Activated T-helper 1 cell treated with Interleukin-2 at 50 U/mL for 16 hours (primary cell): ENCODE measurements around the gene GPBP1L1.
"Not testable (repeated sequence)": the region's sequence is repeated elsewhere in the genome, so short reads cannot be mapped to it uniquely, and the experiment has no call there.

Experiments used
- DNase-seq: peaks from one replicate; pipeline ENCODE4 v3.0.0-alpha.2; 2020; ENCODE audit warnings: low read depth

Gene GPBP1L1

DNA sequence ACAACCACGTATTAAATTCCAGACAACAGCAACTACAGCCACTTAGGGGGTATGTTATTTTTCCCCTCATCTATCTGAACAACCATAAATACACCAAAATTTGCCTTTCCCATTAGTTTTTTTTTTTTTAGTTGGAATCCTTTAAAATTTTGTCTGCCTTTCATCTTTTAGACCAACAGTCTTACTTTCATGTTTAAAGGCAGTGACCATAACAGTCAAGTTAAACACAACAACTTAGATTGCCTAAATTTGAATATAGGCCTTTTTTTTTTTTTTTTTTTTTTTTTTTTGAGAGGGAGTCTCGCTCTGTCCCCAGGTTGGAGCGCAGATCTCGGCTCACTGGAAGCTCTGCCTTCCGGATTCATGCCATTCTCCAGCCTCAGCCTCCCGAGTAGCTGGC, 3.4 kb downstream of the GPBP1L1 start:
- no peak for DNase-seq

DNA sequence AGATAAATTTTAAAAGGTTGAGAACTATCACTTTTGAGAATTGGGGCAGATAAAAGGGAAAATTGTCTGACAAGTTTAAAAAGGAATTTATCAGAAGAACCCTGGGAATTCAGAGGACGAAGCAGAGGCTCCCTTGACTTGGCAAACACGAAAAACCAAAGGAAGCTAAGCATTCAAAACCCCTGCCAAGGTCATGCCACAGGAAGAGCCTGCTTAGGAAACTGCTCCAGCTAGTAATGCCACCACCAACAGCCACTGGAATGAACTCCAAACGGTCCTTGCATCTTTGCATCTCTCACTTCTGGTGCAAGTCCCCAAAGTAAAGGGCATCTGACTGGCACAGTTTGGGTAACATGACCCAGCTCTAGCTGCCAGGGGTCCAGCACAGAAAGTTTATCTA, 7.2 kb downstream of the GPBP1L1 start:
- DNase-seq, result no peak

DNA sequence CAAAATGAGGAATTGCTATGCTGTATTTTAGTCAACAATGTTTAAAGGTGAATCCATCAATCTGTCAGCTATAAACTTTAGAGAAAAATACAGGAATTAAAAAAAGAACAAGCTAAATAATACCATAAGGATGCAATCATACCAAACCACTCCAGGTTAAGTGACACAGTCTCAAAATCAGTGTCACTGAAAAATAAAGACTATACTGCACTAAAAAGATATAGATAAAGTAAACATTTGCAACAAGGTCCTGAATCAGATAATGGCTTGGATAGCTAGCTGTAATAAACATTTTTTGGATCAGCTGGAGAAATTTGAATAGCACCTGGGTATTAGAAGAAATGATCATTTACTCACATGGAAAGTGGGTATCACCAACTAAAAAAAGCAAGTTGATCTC, 7.8 kb downstream of the GPBP1L1 start:
- no peak for DNase-seq

GRCh38 chr1:45677751-45678245, 8.5 kb downstream of the GPBP1L1 start:
- DNase-seq, result no peak

GRCh38 chr1:45676553-45676952, 9.8 kb downstream of the GPBP1L1 start:
- DNase-seq, result not testable (repeated sequence)

DNA sequence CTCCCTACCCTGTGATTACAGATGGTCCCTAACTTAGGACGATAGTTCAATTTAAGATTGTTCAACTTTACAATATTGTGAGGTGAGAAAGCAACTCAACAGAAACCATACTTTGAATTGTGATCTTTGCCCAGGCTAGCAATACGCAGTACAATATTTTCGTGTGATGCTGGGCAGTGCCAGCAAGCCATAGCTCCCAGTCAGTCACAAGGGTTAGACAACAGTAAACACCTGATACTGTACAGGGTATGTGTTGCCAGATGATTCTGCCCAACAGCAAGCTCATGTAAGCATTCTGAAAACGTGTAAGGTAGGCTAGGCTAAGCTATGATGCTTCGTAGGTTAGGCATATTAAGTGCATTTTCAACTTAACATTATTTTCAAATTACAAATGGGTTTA, 11.9 kb downstream of the GPBP1L1 start:
- no peak for DNase-seq

GRCh38 chr1:45673956-45674355, 12.4 kb downstream of the GPBP1L1 start:
- no peak for DNase-seq

DNA sequence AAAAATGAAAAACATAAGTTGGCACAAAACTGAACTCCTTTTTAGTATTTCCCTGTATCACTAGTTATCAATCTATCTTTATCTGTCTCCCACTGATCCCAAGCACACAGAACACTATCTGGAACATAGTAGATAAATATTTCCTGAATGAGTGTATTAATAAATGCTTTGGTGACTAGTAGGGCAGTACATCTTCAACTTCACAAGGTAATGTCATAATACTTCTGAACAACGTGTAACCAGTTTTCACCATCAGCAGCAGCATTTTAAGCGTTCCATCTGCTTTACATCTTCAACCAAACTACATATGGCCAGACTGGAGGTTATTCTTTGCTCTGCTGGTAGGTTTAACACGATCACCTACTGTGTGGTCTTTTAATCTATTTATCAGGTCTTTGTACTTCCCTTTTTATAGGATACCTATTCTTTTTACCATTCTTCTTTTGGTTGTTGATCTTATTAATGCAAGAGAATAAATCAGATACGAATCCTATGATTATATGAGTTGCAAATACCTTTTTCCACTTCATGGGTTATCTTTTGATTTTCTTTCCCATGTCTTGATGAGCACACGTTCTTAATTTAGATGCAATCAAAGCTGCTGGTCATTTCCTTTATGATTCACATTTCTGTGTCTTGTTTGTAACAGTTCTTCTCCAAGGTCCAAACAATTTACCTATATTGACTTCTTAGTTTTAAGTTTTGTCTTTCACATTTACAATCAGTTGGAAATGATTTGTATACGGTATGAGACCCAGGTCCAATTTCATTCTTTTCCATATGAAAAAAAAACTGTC, 16.3 kb downstream of the GPBP1L1 start:
- no peak for DNase-seq

- DNase-seq, result no peak
These were observed 17.0 kb downstream of the GPBP1L1 start for GRCh38 chr1:45669379-45669778.

GRCh38 chr1:45668526-45668925, 17.8 kb downstream of the GPBP1L1 start:
- DNase-seq, result no peak

DNA sequence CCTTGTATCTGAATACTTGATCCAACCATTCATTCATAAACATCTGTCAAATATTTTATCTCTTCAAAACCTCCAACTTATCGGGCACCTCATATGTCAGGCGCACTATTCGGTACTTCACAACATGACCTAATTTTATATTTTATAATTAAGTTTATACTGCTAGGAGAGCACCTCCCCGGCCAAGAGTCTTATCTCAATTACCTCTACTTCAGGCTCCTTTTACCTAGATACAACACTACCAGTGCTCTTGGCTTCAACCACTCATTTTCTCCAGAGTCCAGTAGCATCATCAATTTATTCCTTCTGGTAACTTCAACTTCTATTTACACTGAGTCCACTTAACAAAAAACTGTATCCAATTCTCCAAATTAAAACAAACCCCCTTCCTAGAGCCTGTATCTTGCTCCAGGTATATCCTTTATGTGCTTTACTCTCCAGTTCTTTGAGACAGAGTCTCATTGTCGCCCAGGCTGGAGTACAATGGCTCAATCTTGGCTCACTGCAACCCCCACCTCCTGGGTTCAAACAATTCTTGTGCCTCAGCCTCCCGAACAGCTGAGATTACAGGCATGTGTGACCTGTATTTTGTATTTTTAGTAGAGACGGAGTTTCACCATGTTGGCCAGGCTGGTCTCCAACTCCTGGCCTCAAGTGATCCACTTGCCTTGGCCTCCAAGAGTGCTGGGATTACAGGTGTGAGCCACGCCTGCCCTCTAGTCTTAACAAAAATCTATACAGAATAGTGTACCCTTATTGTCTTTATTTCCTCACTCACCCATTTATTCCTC, 18.8 kb downstream of the GPBP1L1 start:
- DNase-seq, result no peak

DNA sequence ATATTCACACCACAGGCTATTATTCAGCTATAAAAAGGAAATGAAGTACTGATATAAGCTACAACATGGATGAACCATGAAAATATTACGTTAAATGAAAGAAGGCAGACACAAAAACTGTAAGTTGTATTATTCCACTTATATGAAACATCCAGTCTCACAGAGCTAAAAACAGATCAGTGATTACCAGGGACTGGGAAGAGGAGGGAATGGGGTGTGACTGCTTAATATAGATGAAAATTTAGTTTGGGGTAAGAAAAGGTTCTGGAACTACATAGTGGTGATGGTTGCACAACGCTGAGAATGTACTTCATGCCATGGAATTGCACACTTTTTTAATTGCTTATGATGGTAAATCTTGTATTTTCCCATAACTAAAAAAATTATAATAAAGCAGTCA, 19.5 kb downstream of the GPBP1L1 start:
- DNase-seq, result no peak

DNA sequence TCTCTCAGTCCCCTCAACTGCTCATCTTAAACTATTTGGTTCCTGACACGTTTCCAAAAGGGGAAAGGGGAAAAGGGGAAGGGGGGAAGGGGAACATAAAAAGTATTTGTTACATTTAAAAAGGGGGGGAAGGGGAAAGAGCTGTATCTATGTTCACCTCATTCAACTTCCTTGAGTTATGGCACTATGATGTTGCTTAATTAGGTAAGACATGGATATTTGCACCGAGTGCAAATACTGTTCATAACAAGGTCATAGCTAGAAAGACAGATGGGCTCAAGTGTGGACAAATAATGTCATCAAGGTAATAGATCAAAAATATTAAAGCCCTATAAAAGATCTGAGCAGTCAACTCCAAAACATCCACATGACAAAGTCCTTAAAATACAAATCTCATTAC, 26.0 kb downstream of the GPBP1L1 start:
- no peak for DNase-seq

DNA sequence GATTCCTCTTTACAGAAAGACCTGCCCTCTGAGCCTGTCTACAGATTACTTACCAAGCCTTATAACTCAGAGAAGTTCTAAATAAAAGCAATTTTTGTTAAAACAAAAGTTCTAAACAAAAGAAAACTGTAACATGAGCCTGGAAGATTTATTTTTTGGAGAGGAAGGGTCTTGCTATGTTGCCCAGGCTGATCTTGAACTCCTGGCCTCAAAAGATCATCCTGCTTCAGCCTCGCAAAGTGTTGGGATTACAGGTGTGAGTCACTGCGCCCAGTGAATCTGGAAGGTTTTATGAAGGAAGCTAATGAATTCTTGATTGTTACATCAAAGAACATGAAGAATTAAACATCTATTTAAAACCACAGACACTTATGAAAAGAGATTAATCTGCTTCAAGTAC, 27.1 kb downstream of the GPBP1L1 start:
- no peak for DNase-seq

DNA sequence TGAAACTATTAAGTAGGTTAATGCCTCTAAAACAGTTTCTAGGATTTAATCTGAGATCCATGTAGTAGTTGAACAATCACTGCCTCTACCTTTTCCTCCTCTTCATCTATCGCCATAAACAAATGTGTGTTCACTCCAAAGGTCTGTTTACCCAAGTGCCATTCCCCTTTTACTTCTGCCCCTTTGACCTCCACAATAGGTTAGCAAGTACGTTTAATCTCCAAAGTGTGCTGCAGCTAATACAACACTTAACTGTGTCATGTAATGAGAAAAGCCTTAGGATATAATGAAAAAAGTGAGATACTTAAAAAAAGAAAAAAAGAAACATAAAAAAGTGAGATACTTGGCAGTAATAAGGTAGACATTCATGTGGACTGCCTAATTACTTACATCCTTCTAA, 28.2 kb downstream of the GPBP1L1 start:
- DNase-seq, result no peak

DNA sequence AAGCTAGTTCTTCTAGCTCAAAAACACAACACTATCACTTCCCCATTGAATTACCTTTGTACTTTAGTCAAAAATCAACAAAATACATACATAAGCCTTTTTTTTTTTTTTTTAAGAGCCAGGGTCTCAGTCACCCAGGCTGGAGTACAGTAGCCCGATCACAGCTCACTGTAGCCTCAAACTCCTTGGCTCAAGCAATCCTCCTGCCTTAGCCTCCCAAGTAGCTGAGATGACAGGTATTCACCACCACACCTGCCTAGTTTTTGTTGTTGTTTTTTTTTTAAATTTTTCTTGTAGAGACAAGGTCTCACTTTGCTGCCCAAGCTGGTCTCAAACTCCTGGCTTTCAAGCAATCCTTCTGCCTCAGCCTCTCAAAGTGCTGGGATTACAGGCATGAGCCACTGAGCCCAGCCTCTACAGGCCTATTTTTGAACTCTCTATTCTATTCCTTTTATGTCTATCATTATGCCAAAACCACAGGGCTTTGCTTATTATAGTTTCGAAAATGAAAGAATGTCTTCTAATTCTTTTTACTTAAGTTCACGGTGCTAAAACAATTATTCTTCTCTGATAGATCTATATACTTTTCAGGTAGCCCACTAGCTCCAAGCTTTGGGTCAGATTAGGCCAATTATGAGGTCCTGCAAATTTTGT, 29.6 kb downstream of the GPBP1L1 start:
- DNase-seq, result no peak

GRCh38 chr1:45654540-45655280, 31.6 kb downstream of the GPBP1L1 start:
- DNase-seq, result no peak

DNA sequence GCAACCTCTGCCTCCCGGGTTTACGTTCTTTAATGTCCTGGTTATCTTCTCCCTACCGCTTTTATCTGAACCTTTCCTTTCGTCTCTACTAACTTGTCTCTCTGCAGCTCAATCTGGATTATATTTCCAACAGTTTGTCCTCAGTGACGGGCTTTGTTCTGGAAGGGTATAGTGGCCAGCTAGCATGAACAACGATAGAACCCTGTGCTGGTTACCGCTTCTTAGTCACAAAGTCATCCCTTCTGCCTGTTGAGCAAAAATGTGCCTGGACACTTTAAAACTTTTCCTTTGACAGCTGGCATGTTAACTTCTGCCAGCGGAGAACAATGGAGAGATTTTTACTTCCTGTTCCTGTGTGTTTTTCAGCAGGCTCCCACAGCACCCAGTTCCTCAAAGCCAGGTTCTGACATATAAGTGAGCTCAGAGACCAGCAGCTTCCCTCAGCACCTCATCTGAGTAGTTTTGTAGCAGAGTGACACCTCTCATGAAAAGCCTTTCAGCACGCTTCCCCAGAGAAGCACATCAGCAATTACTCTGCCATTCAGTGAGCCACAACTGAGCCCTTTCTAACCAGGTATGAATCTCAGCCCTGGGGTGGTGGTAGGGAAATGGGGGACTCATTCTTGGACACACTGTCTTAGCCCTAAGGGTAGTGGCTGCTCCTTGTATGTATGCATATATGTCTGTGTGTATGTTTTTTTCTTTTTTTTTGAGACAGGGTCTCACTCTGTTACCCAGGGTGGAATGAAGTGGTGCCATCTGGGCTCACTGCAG, 38.9 kb downstream of the GPBP1L1 start:
- DNase-seq, result no peak

- DNase-seq, result no peak
These were observed 41.7 kb downstream of the GPBP1L1 start for GRCh38 chr1:45644661-45645060.

DNA sequence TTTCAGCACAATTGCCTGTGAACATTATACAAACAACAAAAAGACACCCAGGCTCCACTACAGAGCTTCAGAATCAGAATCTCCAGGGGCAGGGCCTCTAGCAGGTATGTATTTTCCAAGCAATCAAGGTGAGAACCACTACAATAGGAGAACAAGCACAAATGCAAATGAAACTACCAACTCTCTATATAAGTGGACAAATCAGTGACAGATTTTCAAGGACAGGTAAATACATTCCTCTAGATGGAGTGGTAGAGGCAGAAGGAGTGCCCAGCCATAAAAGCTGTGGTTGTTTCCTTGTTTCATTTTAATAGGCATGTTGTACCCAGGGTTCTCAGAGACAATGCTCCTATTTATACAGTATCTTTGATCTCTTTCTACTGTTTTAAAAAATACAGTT, 42.4 kb downstream of the GPBP1L1 start:
- DNase-seq, result no peak

- no peak for DNase-seq
These were observed 43.0 kb downstream of the GPBP1L1 start for GRCh38 chr1:45643321-45643720.
